Activated T-cell treated with anti-CD3 and anti-CD28 coated beads for 1 hour (primary cell): ENCODE results near the gene SMARCA1.

Experiments
- DNase-seq: peaks from one replicate; pipeline ENCODE4 v3.0.0-alpha.2; 2020; ENCODE audit warnings: low read depth

The SMARCA1 gene

GRCh38 chrX:129452523-129452922 is 70.8 kb downstream of the SMARCA1 start:
- no peak for DNase-seq

- DNase-seq, result no peak
These were observed 73.2 kb downstream of the SMARCA1 start for GRCh38 chrX:129450123-129450522.

GRCh38 chrX:129449148-129449547 is 74.1 kb downstream of the SMARCA1 start:
- DNase-seq, result no peak

DNA sequence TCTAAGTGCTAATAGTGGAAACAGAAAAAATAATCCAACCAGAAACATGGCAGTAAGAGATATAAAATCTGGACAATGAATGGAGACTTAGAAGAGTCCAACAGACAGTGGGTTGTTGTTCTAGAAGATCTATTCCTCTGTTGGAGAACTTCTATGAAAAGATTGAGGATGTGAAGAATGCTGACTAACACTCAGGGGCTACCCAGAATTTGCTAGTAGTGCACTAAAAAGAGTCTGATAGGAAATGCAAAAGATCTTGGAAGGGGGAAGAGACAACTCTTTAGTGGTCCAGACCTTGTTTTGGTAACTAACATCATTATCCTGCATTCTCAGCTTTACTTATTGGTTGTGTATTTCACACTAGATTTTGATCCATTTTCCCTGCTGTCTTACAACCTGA is 77.9 kb downstream of the SMARCA1 start:
- no peak for DNase-seq

DNA sequence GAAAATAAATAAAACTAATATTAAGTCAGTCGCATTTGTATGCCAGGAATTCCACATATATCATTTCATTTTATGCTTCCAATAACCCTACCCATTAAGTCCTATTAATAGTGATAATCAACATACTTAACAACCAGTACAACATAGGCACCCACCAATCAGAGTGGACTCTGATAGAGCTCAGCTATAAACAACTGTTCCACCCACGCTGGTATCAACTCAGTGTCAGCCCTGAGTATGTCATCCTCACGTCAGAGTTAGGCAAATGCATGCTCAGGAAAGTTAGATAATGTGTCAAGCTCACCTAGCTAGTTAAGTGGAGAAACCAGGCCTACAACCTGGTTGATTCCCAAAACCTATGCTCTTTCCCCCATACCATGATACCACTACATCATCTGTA is 89.3 kb downstream of the SMARCA1 start:
- DNase-seq, result no peak

DNA sequence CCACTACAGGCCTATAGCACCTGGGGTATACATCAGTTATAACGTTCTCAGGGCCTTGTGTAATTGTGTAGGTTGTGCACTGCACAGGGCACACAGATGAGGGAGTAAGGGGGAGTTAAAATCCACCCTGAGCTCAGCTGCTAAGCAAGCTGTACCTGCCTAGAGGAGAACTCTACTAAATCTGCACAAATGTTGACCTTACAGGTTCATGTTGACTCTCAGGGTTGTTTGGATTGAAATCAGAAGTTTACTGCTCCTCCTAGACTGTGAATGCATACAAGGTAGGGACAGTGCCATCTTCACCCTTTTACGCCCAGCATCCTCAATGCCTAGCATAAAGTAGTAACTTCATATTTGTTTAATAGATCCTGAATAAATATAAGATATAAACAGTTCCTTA is 89.8 kb downstream of the SMARCA1 start:
- DNase-seq, result no peak

DNA sequence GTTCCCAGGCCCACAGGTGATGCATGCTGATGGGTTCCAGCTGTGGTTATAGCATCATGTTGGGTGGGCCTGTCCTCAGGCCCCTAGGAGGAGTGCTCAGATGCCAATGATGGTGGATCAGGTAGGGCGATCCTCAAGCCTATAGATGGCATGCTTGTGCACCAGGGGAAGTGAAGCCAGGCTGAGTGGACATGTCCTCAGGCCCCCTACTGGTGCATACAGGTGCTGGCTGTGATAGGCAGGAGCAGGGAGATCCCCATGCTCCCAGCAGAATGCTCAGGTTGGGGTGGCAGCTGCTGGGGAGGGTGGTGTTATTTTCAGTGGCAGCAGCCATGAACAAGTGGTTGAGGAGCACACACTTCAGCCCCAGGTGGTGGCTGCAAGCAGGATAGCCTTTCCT is 96.0 kb downstream of the SMARCA1 start:
- DNase-seq, result no peak

- DNase-seq, result no peak
These were observed 100.1 kb downstream of the SMARCA1 start for GRCh38 chrX:129423191-129423590.

- DNase-seq, result no peak
These were observed 118.7 kb downstream of the SMARCA1 start for GRCh38 chrX:129404670-129405008.

- no peak for DNase-seq
These were observed 119.2 kb downstream of the SMARCA1 start for GRCh38 chrX:129403974-129404669.
